HG03060 (cell line): ENCODE measurements around the gene FAM8A1.

Experiments
- ATAC-seq: cut with Tn5 transposase; IDR thresholded peaks from one replicate; pipeline ENCODE4 v1.9.1; 2021; ENCODE audit warnings: low read depth, moderate number of reproducible peaks; ENCODE audit not compliant: unreplicated experiment

FAM8A1 gene

DNA sequence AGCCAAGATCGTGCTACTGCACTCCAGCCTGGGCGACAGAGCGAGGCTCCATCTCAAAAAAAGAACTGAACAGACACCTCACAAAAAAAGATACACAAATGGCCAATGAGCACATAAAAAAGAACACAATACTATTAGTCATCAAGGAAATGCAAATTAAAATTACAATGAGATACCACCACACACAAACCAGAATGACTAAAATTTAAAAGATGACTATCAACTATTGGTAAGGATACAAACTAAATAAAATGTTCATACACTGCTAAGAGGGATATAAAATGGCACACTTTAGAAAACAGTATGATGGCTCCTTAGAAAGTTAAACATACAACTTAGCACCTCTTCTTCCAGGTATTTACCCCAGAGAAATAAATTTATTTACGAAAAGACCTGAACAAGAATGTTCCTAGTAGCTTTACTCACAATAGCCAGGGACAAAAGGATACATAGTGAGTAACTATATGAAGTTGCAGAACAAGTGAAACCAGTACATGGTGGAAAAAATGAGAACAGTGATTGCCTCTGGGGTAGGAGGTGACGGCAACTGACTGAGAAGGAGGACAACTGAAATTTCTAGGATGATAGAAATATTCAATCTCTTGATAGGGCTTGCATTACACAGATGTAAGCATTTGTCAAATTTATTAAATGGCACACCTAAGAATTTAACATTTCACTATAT lies 53.2 kb downstream of the FAM8A1 start:
- ATAC-seq, result no peak

DNA sequence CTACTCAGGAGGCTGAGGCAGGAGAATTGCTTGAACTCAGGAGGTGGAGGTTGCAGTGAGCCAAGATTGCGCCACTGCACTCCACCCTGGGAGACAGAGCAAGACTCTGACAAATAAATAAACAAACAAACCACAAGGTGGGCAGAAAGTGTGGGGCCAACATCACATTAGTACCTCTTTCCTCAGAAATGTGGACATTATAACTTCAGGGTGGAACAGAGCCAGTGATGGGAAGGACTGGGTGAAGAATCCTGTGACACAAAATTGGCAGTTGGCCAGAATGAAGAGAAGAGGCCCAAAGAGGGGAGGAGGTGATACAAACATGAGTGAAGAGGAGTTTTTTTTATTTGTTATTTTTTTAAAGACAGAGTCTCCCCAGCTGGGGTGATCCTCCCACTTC lies 56.0 kb downstream of the FAM8A1 start:
- ATAC-seq, result no peak

DNA sequence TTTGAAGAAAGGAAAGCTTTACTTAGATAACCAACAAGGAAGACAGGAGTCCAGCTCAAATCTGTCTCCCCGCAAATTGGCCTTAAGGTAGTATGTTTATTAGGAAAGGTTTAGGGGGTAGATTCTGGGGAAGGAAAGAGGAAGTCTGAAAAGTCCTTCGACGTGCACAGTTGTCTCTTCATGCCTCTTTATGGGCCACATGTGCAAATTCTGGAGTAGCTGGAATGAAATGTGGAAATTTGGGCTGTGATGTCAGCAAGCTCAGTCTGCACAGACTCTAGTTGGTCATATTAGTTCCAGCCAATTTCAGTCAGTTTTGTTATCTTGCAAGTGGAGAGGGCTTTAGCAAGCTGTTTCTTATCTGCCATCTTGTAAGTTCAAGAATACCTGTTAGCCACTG lies 56.5 kb downstream of the FAM8A1 start:
- ATAC-seq, result no peak
